WTC11 (cell line): Measurements from ENCODE around the gene TMEM8B.

Experiments
- ARID4B ChIP-seq: sonication (generic); formaldehyde crosslinking; IDR thresholded peaks from 2 replicates; pipeline ENCODE4 v1.8.0; 2023; ENCODE audit warnings: missing genetic modification reagents, mild to moderate bottlenecking, borderline replicate concordance
- CTCF ChIP-seq: fragments of 200-600 bp; IDR thresholded peaks from 2 replicates; pipeline ENCODE4 v1.8.0; 2022; ENCODE audit warnings: antibody characterized with exemption
- E2F4 ChIP-seq: sonication (generic); formaldehyde crosslinking; IDR thresholded peaks from 2 replicates; pipeline ENCODE4 v1.8.1; 2022; ENCODE audit warnings: low read depth, mild to moderate bottlenecking, moderate library complexity, missing genetic modification reagents, borderline replicate concordance
- FOXJ3 ChIP-seq: sonication (generic); formaldehyde crosslinking; IDR thresholded peaks from 2 replicates; pipeline ENCODE4 v1.9.0; 2021; ENCODE audit warnings: missing genetic modification reagents, mild to moderate bottlenecking, borderline replicate concordance
- FOXP1 ChIP-seq: sonication (generic); formaldehyde crosslinking; IDR thresholded peaks from 2 replicates; pipeline ENCODE4 v1.8.0; 2022; ENCODE audit warnings: missing genetic modification reagents, mild to moderate bottlenecking, moderate library complexity, borderline replicate concordance
- JAZF1 ChIP-seq: fragments of 250-450 bp; sonication (Bioruptor Pico); IDR thresholded peaks from 2 replicates; pipeline ENCODE4 v1.9.0; 2021; ENCODE audit warnings: moderate library complexity, mild to moderate bottlenecking, inconsistent platforms
- NFATC4 ChIP-seq: fragments of 250-450 bp; sonication (Bioruptor Pico); IDR thresholded peaks from 2 replicates; pipeline ENCODE4 v1.9.0; 2021; ENCODE audit warnings: mild to moderate bottlenecking
- NFYB ChIP-seq: sonication (generic); formaldehyde crosslinking; conservative IDR thresholded peaks from 2 replicates; pipeline ENCODE4 v1.8.0; 2022; ENCODE audit warnings: low read depth, missing genetic modification reagents
- NR2C2 ChIP-seq: sonication (generic); formaldehyde crosslinking; IDR thresholded peaks from 2 replicates; pipeline ENCODE4 v1.8.0; 2022; ENCODE audit warnings: mild to moderate bottlenecking, missing genetic modification reagents
- OVOL2 ChIP-seq: fragments of 250-450 bp; sonication (Bioruptor Pico); IDR thresholded peaks from 2 replicates; pipeline ENCODE4 v1.9.0; 2021; ENCODE audit warnings: mild to moderate bottlenecking, borderline replicate concordance
- SP1 ChIP-seq: sonication (generic); formaldehyde crosslinking; conservative IDR thresholded peaks from 2 replicates; pipeline ENCODE4 v1.8.1; 2022; ENCODE audit warnings: missing genetic modification reagents
- TEAD4 ChIP-seq: sonication (generic); formaldehyde crosslinking; IDR thresholded peaks from 2 replicates; pipeline ENCODE4 v1.8.0; 2022; ENCODE audit warnings: mild to moderate bottlenecking, missing genetic modification reagents
- USF1 ChIP-seq: sonication (generic); formaldehyde crosslinking; IDR thresholded peaks from 2 replicates; pipeline ENCODE4 v1.8.0; 2022; ENCODE audit warnings: mild to moderate bottlenecking, missing genetic modification reagents
- ZNF423 ChIP-seq: fragments of 250-450 bp; sonication (Bioruptor Pico); IDR thresholded peaks from 2 replicates; pipeline ENCODE4 v2.1.2; 2022; ENCODE audit warnings: mild to moderate bottlenecking, moderate library complexity

- TF ChIP-seq JAZF1 (CRISPR knock-in tag) (no peak), CTCF (no peak), FOXP1 (CRISPR knock-in tag) (no peak), FOXJ3 (no peak), NR2C2 (CRISPR knock-in tag) (no peak), TEAD4 (CRISPR knock-in tag) (no peak), NFATC4 (no peak), OVOL2 (CRISPR knock-in tag) (no peak), NFYB (CRISPR knock-in tag) (no peak), ZNF423 (CRISPR knock-in tag) (no peak), SP1 (no peak), USF1 (CRISPR knock-in tag) (no peak), ARID4B (CRISPR knock-in tag) (no peak), E2F4 (CRISPR knock-in tag) (no peak)
Observed at GRCh38 chr9:35899021-35899420, 70.0 kb downstream of the TMEM8B start.
